Dedifferentiated amniotic fluid mesenchymal stem cell (primary cell): ENCODE measurements around the gene BBIP1.
"Not testable (repeated sequence)": the region's sequence is repeated elsewhere in the genome, so short reads cannot be mapped to it uniquely, and the experiment has no call there.

Source experiments
- DNase-seq: peaks from one replicate; pipeline ENCODE4 v3.0.0-alpha.2; 2016; ENCODE audit errors: extremely low spot score

Gene BBIP1

GRCh38 chr10:110885932-110886674 is 32.9 kb downstream of the BBIP1 start:
- DNase-seq: no peak

- no peak for DNase-seq
Measured at GRCh38 chr10:110883924-110884323, 35.1 kb downstream of the BBIP1 start.

- no peak for DNase-seq
Measured at GRCh38 chr10:110881905-110882304, 37.1 kb downstream of the BBIP1 start.

GRCh38 chr10:110881247-110881646 is 37.7 kb downstream of the BBIP1 start:
- no peak for DNase-seq

GRCh38 chr10:110880012-110880411 is 39.0 kb downstream of the BBIP1 start:
- DNase-seq: no peak

- no peak for DNase-seq
Measured at GRCh38 chr10:110876788-110877187, 42.2 kb downstream of the BBIP1 start.

GRCh38 chr10:110876000-110876399 is 43.0 kb downstream of the BBIP1 start:
- DNase-seq: no peak

- no peak for DNase-seq
Measured at GRCh38 chr10:110873951-110874350, 45.0 kb downstream of the BBIP1 start.

GRCh38 chr10:110872984-110873923 is 45.7 kb downstream of the BBIP1 start:
- DNase-seq: no peak

GRCh38 chr10:110872145-110872983 is 46.6 kb downstream of the BBIP1 start:
- peak; percentile 71 for DNase-seq

GRCh38 chr10:110871298-110872084 is 47.5 kb downstream of the BBIP1 start, which contains the start of gene PDCD4:
PDCD4 (plus strand) TSS chr10:110871928; CDS start chr10:110876028, 4,100 bp downstream.
- peak; percentile 98 for DNase-seq

GRCh38 chr10:110870823-110871297 is 48.1 kb downstream of the BBIP1 start:
- no peak for DNase-seq

GRCh38 chr10:110868981-110869380 is 50.0 kb downstream of the BBIP1 start:
- no peak for DNase-seq

- no peak for DNase-seq
Measured at GRCh38 chr10:110867807-110868465, 51.0 kb downstream of the BBIP1 start.

- DNase-seq: not testable (repeated sequence)
Measured at GRCh38 chr10:110867011-110867806, 51.8 kb downstream of the BBIP1 start.

GRCh38 chr10:110865809-110866482 is 53.0 kb downstream of the BBIP1 start:
- DNase-seq: no peak

- DNase-seq: peak; percentile 79
Measured at GRCh38 chr10:110865186-110865808, 53.7 kb downstream of the BBIP1 start.

- no peak for DNase-seq
Measured at GRCh38 chr10:110864662-110865140, 54.3 kb downstream of the BBIP1 start.
